GM18858 (cell line): ENCODE data around the gene ADGRL3.

Source experiments
- ATAC-seq: cut with Tn5 transposase; IDR thresholded peaks from one replicate; pipeline ENCODE4 v1.9.1; 2021; ENCODE audit not compliant: unreplicated experiment

The ADGRL3 gene

DNA sequence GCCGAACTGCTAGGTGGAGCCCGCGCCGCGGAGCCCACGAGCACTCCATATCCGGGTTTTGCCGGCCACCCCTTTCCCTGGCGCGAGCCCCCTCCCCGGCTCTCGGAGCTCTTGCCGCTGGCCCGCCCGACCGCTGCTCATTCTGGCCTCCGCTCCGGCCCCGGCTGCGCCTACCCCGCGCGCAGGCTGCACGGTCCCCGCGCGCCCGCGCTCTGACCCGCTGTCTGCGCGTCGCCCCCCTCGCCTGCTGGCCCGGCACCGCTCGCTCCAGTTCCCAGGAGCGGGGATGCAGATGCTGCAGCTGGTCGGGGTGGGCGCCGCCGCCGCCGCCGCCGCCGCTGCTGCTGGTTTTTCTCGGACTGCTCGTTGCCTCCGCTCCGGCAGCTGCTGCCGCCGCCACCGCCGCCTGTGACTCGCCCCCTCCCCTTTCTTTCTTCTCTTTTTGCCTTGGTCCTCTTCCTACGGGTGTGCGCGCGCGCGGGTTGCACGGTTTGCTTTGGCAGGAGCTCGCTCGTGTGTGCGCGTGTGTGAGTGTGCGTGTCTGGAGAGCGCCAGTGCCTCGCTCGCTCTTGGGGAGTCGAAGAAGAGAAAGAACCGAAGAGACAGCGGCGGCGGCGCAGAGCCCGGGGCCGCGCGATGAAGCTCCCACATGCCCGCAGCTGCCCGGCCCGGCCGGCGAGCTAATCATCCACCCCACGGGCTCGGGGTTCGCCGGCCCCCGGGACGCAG is at the start of gene ADGRL3:
ADGRL3 (plus strand) TSS at position 140 of the 729 bp plus-strand sequence.
- no peak for ATAC-seq

DNA sequence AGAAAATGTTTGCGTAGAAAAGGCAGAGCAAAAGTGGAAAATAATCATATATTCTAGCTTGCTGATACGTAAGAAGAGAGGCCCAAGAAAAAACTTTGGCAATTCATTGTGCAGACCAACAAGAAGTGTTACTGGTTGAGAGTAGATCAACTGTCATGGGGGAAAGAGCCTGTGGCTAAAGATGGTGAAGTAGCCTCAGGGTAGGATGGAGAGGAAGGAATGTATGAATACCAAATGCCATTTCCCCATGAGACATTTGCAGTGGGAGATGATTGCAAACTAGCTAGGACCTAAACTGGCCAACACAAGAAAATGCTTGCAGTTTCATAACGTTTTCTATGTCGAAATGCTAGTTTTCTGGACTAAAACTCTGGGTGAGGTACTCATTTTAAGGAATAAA is 47.7 kb upstream of the ADGRL3 start:
- no peak for ATAC-seq

DNA sequence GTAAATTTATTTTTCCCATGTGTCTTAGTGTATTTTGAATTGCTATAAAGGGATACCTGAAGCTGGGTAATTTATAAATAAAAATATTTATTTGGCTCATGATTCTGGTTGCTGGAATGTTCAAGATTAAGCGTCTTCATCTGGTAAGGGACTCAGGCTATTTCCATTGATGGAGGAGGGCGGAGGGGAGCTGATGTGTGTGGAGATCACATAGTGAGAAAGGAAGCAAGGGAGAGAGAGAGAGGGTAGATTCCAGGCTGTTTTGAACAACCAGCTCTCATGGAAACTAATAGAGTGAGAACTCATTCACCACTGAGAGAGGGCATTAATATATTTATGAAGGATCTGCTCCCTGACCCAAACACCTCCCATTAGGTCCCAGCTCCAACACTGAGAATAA is 39.6 kb upstream of the ADGRL3 start:
- no peak for ATAC-seq

DNA sequence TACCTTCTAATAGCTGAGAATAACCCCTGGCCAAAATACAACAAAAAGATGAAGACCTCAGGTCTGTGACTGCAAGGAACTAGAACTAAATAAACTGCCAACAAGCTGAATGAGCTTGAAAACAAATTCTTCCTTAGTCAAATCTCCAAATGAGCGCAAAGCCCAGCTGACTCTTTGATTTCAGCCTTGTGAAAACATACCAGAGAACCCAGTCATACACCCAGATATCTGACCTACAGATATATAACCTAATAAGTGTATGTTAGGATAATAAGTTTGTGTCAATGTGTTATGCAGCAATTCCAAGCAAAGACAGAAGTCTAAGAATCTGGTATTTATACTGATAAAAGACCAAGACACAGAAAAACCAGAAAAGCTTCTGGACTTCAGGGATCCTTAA is 38.0 kb upstream of the ADGRL3 start:
- no peak for ATAC-seq

DNA sequence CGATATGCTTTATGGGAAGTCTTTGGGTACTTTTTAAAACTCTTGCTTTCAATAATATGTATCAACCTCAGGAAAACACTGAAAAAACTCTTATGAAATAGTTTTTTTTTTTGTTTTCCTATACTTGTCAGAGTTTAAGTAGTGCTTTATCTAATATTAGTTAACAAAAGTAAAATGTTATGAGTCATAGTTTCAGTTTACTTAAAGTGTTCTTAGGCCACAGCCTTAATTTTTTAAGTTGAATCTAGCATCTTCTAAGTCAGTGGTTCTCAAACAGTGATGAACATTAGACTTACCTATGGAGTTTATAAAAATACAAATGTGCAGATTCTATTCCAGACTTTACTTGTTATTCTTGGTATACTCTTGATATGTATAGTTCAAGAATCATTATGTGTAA is 26.3 kb upstream of the ADGRL3 start:
- ATAC-seq: no peak

DNA sequence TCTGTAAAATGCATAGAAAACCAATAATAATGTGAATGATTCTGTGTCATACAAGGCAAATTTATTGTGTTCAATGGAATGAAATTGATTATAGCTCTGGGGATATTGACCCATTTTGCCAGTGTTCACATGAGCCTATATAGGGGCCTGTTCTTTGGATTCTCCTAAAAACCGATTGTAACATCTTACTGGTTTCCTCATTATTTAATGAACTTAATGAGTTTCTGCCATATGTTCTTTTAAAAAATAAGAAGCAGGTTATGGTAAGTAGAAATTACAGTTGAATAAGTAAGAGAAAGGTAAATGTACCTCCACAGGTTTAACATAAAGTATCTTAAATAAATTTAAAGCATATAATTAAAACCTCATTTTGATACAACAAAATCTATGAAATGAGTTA is 24.6 kb upstream of the ADGRL3 start:
- ATAC-seq: no peak

DNA sequence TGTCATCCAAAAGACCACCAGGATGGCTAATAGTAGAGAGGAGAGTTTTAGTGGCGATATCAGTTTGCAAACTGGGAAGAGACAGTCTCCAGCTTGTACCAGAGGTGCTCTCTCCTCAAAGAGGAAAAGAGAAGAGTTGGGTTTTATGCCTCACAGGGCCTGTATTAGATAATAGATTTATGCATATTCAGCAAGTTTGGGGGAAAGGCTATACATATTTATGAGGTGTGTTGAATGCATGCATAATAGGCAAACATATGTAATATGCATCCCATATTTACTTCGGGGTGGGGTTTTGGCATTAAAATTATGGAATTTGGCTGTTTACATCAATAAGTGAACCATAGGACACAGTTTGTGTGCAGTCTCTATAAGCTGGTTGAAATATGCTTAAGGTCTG is 22.8 kb upstream of the ADGRL3 start:
- no peak for ATAC-seq

DNA sequence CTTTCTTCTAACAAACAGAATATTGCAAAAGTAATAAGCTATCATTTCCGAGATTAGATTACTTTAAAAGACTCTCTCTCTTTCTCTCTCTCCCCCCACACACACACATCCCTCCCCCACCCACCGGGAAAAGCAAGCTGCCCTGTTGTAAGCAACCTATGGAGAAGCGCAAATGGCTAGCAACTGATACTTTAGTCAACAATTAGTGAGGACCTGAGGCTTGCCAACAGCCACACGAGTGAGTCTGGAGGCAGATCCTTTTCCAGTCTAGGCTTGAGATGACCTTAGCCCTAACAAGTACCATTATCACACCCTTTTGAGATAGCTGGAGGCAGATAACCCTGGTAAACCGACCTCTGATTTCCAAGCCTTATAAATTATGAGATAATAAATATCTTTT is 19.7 kb upstream of the ADGRL3 start:
- no peak for ATAC-seq

DNA sequence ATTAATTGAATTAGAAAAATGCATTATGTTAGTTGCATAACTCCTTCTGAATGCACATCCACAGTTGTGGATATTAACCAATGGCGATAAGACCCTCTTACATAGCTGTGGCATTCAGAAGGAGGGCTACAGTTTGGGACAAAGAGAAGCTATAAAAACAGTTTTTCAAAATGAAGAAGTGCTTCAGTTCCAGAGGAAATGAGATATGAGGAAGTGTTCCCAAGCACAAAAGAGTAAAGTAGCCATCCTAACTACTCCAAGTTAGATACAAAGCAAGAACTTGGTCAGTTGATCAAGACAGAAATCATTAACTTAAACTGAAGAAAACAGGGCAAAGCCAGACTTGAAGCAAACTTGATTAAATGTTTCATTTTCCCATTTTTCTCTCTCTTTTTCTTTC is 17.2 kb upstream of the ADGRL3 start:
- ATAC-seq: no peak

DNA sequence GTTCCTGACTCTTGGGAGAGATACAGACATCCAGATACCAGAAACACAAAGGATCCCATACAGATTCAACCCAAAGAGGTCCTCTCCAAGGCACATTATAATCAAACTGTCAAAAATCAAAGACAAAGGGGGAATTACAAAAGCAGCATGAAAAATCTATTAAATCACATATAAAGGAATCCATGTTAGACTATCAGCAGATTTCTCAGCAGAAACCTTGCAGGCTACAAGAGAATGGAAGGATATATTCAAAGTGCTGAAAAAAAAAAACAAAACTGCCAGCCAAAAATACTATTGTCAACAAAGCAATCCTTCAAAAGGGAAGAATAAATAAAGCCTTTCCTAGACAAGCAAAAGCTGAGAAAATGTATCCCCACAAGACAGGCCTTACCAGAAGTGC is 14.8 kb upstream of the ADGRL3 start:
- ATAC-seq: no peak

DNA sequence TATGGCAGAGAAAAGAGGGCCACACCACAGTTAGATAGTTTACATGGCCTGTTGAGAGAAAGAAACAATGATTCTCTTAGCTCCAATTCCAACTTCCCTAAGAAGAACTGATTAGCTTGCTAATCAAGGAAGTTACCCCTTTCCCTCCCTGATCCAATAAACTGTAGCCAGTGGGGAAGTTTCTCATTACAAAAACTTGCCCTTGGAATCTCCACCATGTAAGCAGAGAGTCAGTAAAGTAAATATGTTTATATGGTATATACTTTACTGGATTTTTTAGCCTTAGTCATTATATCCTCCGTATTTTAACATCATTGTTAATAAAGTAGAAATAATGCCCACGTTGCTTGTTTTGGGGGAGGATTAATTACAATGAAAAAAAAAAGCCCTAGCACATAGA is 7.7 kb upstream of the ADGRL3 start:
- ATAC-seq: no peak

DNA sequence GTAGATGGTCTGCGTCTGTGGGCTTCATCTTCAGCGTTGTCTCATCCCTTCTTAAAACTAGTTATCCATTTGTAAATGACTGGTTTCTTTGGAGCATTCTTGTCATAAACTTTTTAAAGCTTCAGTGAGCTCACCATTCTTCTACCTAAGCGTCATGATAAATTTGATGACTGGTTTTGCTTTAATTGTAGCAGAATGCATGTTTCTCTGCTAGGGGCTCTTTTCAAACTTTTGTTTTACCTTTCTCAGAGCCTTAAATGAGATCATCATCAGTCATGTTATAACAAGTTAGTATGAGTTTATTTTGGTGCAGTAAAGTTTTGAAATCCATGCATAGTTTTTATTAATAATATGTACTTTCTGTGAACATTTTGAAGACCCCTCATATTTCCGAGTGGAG is 6.3 kb upstream of the ADGRL3 start:
- no peak for ATAC-seq

DNA sequence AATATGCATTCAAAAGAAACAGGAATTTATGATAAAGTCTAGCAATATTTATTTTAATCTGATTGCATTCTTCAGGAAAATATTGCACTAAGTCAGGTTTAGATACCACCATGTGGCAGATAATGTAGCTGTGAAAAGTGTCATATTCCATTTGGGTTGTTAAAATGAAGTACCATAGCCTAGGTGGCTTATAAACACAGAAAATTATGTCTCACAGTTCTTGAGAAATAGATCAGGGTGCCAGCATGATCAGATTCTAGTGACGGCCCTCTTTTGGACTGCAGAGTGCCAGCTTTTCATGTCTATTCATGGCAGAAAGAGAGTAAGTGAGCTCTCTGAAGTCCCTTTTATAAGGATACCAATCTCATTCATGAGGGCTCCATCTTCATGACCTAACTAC is 5.6 kb upstream of the ADGRL3 start:
- no peak for ATAC-seq

DNA sequence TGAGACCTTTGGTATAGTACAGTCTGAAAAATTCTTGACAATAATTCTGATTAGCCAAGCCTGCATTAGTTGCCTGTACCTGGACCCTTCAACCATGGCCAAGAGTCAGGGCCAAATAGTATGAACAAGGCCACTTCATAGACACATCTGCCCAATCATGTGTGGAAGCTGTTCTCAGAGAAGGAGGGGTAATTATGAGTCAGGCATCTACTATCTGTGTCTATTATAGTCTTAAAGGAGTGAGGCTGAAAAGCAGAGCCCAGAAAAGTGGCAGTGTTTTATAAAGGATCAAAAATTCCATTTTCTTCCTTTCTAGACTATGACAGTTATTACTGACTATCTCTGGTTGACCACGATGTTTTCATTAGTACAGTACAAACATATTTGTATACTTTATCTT is 5.0 kb upstream of the ADGRL3 start:
- ATAC-seq: no peak

DNA sequence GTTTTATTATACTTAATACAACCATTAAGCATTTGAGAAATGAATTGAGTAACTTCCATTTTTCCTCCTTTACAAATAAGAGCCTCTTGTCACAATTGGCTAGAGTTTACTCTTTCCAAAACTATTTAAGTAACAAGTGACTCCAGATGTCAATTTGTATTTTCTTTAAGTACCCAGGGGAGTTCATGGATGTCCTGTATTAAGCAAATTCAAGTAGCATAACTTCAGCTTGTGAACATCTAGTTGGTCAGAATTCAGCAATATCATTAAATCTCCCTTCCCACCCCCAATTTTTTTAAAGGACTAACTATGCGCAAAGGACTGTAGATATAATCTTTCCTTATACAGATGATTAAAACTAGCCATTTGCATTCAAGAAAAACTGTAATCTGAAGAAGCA is 1.4 kb upstream of the ADGRL3 start:
- no peak for ATAC-seq

DNA sequence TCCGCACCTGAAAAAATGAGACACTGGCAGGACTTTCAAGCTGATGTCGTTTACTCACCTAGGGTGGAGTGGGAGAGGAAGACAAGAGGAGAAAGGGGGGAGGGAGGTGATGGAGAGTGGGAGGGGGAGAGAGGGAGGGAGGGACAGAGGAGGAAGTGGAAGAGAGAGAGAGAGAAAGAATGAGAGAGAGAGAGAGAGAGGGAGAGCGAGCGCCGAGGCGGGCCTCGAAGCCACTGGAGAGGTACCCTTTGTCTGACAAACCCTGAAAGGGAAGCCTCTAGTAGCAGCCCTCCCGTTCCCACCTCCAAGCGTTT is 296 bp upstream of the ADGRL3 start:
- ATAC-seq: no peak

DNA sequence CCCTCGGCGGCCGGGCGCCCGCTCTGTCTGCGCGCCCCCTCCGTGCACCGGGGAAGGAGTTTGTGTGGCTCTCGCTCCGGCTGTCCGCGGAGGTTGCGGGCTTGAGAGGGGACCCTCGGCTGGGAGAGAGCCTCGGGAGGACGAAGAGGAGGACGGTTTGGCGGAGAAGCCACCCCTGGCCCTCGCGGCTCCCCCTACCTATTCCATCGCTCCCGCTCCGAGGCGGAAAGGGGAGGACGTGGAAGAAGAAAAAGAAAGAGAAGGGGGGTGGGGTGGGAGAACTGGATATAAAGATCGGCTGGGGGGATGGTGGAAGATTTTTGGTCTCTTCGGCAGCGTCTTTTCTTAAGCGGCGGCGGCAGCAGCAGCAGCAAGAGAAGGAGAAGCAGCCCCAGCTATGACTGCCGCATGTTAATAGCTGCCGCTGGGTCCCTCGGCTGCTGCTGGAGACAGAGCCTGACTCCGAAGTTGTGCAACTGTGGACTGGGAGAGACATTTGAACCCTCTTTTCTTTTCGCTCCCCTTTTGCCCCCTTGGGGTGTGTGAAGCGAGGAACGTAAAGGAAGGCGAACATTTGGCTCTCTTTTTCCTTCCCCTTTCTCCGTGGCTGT is 895 bp downstream of the ADGRL3 start:
- no peak for ATAC-seq

DNA sequence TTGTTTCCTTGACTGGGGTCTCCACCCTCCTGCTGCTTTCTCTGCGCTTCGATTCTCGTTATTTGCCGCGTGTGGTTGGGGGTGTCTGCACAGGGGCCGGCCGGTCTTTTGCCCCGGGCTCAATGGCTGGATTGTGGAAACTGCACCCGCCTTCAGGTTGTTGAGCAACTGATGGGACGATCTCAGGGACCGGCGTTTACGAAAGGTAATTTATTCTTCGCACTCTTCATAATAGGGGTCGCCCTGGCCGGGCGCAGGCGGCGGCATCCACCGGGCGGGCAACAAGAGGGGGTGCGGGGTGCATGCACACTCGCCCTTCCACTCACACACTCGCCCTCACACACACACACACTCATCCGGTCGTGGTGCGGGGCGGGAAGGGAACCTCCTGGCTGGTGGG is 1.4 kb downstream of the ADGRL3 start:
- no peak for ATAC-seq

DNA sequence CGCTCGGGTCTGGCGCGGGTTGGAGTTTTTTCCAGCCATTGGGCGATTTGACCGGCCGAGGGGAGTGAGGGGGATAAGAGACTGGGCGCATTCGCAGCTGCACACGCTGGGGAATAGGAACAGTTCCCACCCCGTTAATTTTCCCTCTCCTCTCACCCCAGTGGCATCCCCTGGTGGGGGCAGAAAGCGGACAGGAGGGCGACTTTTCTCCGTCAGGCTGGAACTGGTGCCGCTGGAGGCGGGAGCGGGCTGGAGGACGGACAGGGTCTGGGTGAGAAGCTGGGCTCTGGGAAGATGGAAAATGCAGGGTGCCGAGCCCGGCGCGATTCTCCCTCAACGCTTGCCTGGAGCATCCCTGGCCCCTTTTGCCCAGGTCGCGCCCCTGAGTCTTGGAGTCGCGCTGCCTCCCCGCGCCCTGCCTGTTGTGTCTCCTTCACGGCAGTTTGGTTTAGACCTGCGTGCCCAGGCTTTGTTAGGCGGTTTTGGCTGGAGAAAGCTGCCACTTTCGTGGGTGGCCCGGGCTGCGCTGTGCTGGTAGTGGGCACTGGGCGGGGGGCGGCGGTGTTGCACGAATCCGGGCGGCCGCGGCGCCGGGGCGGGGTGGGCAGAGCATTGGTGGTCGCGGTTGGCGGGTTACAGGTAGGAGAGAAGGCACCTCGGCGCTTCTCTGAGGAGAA is 2.0 kb downstream of the ADGRL3 start:
- no peak for ATAC-seq

DNA sequence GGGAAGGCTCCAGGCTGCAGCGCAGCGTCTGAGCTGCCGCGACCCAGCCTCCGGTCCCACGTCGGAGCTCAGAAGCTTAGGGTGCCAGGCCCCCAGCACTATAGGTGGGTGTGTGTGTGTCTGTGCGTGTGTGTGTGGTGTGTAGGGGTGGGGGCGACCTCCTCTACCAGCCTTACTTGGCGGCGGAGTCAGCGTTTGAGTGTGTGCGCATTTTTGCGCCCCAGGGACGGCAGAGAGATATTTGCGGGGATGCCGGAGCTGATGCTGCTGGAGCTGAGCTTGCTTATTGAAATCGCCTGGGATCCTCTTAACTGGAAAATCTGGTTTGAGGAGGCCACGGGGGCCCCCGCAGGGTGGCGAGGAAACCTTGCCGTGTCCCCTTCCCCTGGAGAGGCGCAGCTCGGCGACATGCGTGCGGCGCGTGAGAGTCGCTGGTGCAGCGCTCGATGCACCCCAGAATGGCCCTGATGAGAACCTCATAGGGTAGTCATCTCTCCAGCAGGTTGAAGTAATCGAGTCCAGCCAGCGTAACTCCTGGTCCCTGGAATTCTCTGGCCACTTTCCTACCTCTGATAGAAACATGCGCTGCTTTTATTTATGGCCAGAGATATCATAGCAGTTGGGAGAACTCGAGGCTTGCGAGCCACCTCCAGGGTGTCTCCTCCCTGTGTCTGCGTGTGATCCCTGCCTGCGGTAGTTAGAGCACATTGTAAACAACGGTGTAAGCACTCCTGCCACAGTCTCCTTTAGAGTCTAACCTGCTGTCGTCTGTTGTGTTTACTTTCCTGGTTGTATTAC is 2.7 kb downstream of the ADGRL3 start:
- ATAC-seq: no peak

DNA sequence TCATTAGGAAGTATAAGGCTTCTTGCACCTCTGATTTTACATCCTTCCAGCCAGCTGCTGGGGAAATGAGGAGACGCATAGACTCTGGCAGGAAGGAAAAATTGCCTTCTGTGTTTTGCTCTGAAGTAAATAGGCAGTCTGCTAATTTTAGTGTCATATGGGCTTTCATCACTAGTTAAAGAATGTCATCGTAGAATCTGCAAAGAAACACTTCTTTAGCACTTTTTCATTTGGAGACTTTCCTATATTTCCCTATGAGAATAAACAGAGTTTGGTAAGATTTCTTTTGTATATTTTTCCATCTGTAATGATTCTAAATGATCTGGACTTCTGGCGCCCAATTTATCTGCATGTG is 3.3 kb downstream of the ADGRL3 start:
- ATAC-seq: no peak
